Uterus (tissue), 4 donors: ENCODE data around the gene TTLL12. TPM values are rescaled to one million over a fixed set of nuclear protein-coding genes. Genes with fewer than 3 reads are reported as not detected.

ENCODE experiments used
- DNase-seq, 2 donors: peaks; one replicate each; pipeline ENCODE4 v3.0.0-alpha.2; 2019 to 2020
- H3K27ac ChIP-seq, 2 donors: fragments of 200-600 bp; sonication (generic); 1 replicate in 1 of 2; 2 replicates in 1 of 2; pipeline ENCODE4 v1.5.1; 2016 to 2018
- H3K27me3 ChIP-seq, 2 donors: fragments of 200-600 bp; sonication (generic); one replicate each; pipeline ENCODE4 v1.5.1; 2018 to 2019; ENCODE audit warnings: control low read depth in 1 of 2
- H3K36me3 ChIP-seq, 2 donors: fragments of 200-600 bp; sonication (generic); one replicate each; pipeline ENCODE4 v1.5.1; 2019; ENCODE audit warnings: control low read depth in 1 of 2
- H3K4me1 ChIP-seq, 2 donors: fragments of 200-600 bp; sonication (generic); one replicate each; pipeline ENCODE4 v1.5.1; 2018 to 2019; ENCODE audit warnings: control low read depth in 1 of 2
- H3K4me3 ChIP-seq, 2 donors: fragments of 200-600 bp; sonication (generic); 1 replicate in 1 of 2; 2 replicates in 1 of 2; pipeline ENCODE4 v1.5.1; 2018 to 2019; ENCODE audit warnings: mild to moderate bottlenecking in 1 of 2
- H3K9me3 ChIP-seq, 2 donors: fragments of 200-600 bp; sonication (generic); one replicate each; pipeline ENCODE4 v1.5.1; 2019; ENCODE audit warnings: control low read depth in 1 of 2
- POLR2A ChIP-seq, 2 donors: fragments of 450-650 bp; IDR thresholded peaks; one replicate each; pipeline ENCODE4 v1.6.1; 2016; ENCODE audit warnings: antibody characterized with exemption in 2 of 2, mild to moderate bottlenecking in 1 of 2, moderate library complexity in 1 of 2
- intact Hi-C: fragments of 100-400 bp; cut with DNase I; formaldehyde crosslinking; loops from one replicate; pipeline ENCODE4 v1.15.1; 2023; ENCODE audit warnings: low total_unique reads
- total RNA-seq, 4 donors: library from RNA; depleted of rRNA in 3 of 4; stranded (reverse); fragments of >200 nt in 3 of 4; gene quantifications; one replicate each; pipeline versions ENCODE4 v1.1.0 to v1.2.4, GENCODE V29; 2014 to 2023
- TF ChIP-seq, protein P1 (sequence below), 4 experiments: fragments of 200-600 bp in 2 of 4; fragments of 450-650 bp in 2 of 4; sonication (generic) in 2 of 4; IDR thresholded peaks; one replicate each; pipeline ENCODE4 v1.5.1; 2016 to 2019; ENCODE audit warnings: antibody characterized with exemption in 4 of 4, mild to moderate bottlenecking in 2 of 4, moderate library complexity in 1 of 4
- donor health status: DM: yes; HTN: yes; CAD: no.

TTLL12 gene
- total RNA-seq, 4 donors from 2014 or later, result 6.7 to 29.7 (median 17.3) TPM

DNA sequence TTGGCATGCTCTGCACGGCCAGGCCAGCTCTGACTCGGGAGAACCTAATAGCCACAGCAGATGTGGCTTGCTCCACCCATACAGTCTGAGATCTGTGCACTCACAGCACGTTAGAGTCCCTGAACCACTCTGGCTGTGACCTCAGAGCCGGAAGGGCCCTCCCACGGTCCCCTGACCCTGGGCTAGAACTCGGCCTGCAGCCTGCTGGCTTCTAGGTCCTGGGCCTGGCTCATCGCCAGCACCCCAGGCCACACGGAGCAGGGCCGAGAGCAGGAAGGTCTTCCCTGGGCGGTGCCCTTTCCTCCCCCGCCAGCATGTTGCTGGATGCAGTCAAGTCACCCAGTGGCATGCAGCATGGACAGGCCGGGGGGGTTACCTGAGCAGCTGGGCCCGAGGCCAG is 35.3 kb upstream of the TTLL12 start:
- Histone ChIP-seq H3K27ac (no peak overlapping the region), H3K36me3 (no peaks in the 10 kb centered on the region), H3K4me1 (no peaks in the 10 kb centered on the region), H3K4me3 (no peak overlapping the region), H3K27me3 (no peaks in the 10 kb centered on the region), H3K9me3 (no peaks in the 10 kb centered on the region)
- intact Hi-C loops, result no loop called here
- DNase-seq, result no peak
- TF ChIP-seq, protein P1, sequence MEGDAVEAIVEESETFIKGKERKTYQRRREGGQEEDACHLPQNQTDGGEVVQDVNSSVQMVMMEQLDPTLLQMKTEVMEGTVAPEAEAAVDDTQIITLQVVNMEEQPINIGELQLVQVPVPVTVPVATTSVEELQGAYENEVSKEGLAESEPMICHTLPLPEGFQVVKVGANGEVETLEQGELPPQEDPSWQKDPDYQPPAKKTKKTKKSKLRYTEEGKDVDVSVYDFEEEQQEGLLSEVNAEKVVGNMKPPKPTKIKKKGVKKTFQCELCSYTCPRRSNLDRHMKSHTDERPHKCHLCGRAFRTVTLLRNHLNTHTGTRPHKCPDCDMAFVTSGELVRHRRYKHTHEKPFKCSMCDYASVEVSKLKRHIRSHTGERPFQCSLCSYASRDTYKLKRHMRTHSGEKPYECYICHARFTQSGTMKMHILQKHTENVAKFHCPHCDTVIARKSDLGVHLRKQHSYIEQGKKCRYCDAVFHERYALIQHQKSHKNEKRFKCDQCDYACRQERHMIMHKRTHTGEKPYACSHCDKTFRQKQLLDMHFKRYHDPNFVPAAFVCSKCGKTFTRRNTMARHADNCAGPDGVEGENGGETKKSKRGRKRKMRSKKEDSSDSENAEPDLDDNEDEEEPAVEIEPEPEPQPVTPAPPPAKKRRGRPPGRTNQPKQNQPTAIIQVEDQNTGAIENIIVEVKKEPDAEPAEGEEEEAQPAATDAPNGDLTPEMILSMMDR (IDR thresholded peaks at IDR 0.05), result no peak
- no peak for TF ChIP-seq POLR2A (IDR thresholded peaks at IDR 0.05)

DNA sequence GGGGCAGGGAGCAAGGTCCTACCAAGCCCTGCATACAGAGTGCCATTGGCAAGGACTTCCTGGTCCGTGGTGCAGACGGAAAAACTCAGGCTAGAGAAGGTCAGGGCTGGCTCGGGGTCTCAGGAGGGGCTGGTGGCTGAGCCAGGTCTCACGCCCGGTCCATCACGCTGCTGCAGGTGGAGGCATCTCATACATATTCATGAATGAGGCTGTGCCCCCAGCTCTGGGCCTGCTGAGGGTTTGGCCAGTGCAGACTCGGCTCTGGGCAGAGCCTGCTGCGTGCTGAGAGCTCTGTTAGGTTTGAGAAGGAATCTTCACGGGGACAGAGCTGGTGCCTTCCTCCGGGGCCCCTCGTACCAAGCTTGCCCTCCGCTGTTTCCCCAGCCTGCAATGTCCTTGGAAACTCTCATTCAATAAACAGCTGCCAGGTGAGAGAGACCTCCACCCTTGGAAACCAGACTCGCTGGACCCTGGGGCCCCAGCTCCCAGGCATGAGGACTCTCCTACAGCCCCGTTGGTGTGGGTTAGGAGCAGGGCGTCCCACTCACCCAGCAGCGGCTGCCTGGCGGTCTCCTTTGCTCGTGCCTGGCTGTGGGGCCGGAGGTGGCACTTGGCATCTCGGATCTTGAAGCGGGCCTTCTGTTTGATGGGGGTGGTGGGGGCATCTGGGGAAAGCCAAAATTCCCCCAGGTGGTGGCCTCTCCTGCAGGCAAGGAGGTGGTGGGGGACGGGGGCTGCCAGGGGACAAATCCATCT is 33.9 kb upstream of the TTLL12 start:
- intact Hi-C loops, result no loop called here
- H3K4me3 ChIP-seq, result no peak overlapping the region
- no peak for DNase-seq
- no peaks in the 10 kb centered on the region for H3K9me3 ChIP-seq
- no peak overlapping the region for H3K27ac ChIP-seq
- TF ChIP-seq POLR2A (IDR thresholded peaks at IDR 0.05), result no peak
- TF ChIP-seq, protein P1 (IDR thresholded peaks at IDR 0.05), result no peak
- H3K36me3 ChIP-seq, result no peaks in the 10 kb centered on the region
- H3K27me3 ChIP-seq, result no peaks in the 10 kb centered on the region
- H3K4me1 ChIP-seq, result no peaks in the 10 kb centered on the region

DNA sequence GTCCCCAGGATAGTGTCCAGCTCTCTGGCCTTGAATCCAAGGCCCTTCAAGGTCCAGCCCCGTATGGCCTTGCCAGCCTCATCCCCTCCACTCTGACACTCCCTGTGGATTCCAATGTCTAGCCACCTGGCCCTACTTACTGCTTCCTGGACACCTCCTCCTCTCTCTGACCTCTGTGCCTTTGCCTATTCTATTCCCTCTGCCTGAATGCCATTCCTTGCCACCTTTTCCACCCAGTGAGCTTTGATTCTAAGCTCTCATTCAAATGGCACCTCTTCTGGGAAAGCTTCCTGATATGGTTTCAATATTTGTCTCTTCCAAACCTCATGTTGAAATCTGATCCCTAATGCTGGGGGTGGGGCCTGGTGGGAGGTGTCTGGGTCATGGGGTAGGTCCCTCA is 31.9 kb upstream of the TTLL12 start:
- TF ChIP-seq POLR2A (IDR thresholded peaks at IDR 0.05), result no peak
- TF ChIP-seq, protein P1 (IDR thresholded peaks at IDR 0.05), result no peak
- Histone ChIP-seq H3K4me3 (no peak overlapping the region), H3K36me3 (no peaks in the 10 kb centered on the region), H3K4me1 (no peaks in the 10 kb centered on the region), H3K9me3 (no peaks in the 10 kb centered on the region), H3K27ac (no peak overlapping the region), H3K27me3 (no peaks in the 10 kb centered on the region)
- intact Hi-C loops, result no loop called here
- no peak for DNase-seq

DNA sequence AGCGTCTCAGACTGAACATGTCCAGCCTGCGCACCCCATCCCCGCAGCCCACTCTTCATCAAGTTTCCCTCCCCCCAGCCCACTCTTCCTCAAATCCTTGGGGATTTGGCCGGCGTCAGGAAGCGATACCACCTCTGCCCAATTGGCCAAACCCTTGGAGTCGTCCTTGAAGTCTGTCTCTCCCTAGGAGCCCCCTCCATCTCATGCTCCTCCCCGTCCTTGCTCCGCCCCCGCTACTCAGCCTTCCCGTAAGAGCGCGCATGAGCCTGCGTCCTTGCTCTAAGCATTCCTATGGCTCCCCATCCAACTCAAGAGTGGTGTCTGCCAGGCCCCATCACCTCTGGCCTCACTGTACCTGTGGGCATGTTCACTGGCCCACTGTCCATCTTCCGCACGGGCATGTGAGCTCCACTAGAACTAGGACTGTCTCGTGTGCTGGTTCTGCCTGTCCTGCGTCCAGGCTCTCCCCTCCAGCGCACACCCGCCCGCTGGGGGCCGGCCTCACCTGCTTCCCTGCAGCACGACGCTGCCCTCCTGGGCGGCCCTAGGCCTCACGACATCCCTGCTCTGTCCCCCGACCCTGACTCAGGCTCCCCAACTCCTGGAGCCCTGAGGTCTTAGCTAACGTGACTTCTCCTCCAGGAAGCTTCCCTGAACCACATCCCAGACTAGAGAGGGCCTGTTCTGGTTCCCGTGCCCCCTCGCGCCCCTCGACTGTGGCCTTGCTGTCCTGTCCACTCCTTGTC is 30.5 kb upstream of the TTLL12 start:
- TF ChIP-seq, protein P1 (IDR thresholded peaks at IDR 0.05), result no peak
- TF ChIP-seq POLR2A (IDR thresholded peaks at IDR 0.05), result no peak
- no peaks in the 10 kb centered on the region for H3K4me1 ChIP-seq
- intact Hi-C loops, result no loop called here
- DNase-seq, result no peak
- H3K36me3 ChIP-seq, result no peaks in the 10 kb centered on the region
- no peaks in the 10 kb centered on the region for H3K27me3 ChIP-seq
- H3K4me3 ChIP-seq, result no peak overlapping the region
- H3K27ac ChIP-seq, result no peak overlapping the region
- H3K9me3 ChIP-seq, result no peaks in the 10 kb centered on the region

DNA sequence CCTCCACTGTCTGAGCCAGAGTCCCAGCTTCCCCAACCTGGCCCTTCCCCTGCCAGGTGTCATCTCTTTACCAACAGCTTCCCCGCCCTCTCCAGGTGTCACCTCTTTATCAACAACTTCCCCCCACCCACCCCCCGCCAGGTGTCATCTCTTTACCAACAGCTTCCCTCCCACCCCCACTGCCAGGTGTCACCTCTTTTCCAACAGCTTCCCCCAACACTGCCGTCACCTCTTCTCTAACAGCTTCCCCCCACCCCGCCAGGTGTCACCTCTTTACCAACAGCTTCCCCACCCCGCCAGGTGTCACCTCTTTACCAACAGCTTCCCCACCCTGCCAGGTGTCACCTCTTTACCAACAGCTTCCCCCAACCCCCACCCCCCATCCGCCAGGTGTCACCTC is 29.8 kb upstream of the TTLL12 start:
- intact Hi-C loops, result no loop called here

More for the DNA sequence above, 29.8 kb upstream of the TTLL12 start:
- Histone ChIP-seq H3K36me3 (no peaks in the 10 kb centered on the region), H3K4me3 (no peak overlapping the region), H3K27me3 (no peaks in the 10 kb centered on the region), H3K9me3 (no peaks in the 10 kb centered on the region), H3K27ac (no peak overlapping the region), H3K4me1 (no peaks in the 10 kb centered on the region)
- TF ChIP-seq, protein P1 (IDR thresholded peaks at IDR 0.05), result no peak
- no peak for TF ChIP-seq POLR2A (IDR thresholded peaks at IDR 0.05)
- no peak for DNase-seq
